HepG2 (cell line): ENCODE data around the gene TOP3B. TPM values are rescaled to one million over a fixed set of nuclear protein-coding genes. Genes with fewer than 3 reads are reported as not detected.
A peak's percentile ranks its signal among the peaks of the same experiment; 100 is the strongest.

Source experiments
- ARID2 ChIP-seq: sonication (generic); formaldehyde crosslinking; IDR thresholded peaks from 2 replicates; pipeline ENCODE4 v1.8.1; 2022; ENCODE audit warnings: mild to moderate bottlenecking, missing genetic modification reagents, borderline replicate concordance
- CCAR2 ChIP-seq: fragments of 200-400 bp; formaldehyde crosslinking; optimal IDR thresholded peaks from 2 replicates; pipeline ENCODE3; 2018; ENCODE audit warnings: low read depth, mild to moderate bottlenecking, low read length, moderate library complexity
- MAF1 ChIP-seq: sonication (generic); formaldehyde crosslinking; IDR thresholded peaks from 2 replicates; pipeline ENCODE4 v1.5.0; 2020; ENCODE audit warnings: missing genetic modification reagents, borderline replicate concordance
- MAFK ChIP-seq, 2 experiments: IDR thresholded peaks in 1 of 2; conservative IDR thresholded peaks in 1 of 2; 2 replicates each; pipeline ENCODE4 v1.6.1; 2011; ENCODE audit warnings: improper control_type of control experiment in 2 of 2, low read length in 2 of 2
- MBD4 ChIP-seq: IDR thresholded peaks from 2 replicates; pipeline ENCODE4 v1.6.1; 2012; ENCODE audit warnings: low read length, inconsistent platforms, borderline replicate concordance
- RORA ChIP-seq: sonication (generic); formaldehyde crosslinking; IDR thresholded peaks from 2 replicates; pipeline ENCODE4 v1.5.0; 2020; ENCODE audit warnings: mild to moderate bottlenecking, missing genetic modification reagents, moderate library complexity
- RXRB ChIP-seq: IDR thresholded peaks from 2 replicates; pipeline ENCODE4 v1.6.1; 2016; ENCODE audit warnings: borderline replicate concordance, missing genetic modification reagents, missing compliant biosample characterization
- SRSF4 ChIP-seq: fragments of 200-400 bp; formaldehyde crosslinking; IDR thresholded peaks from one replicate; pipeline ENCODE4 v1.6.1; 2018; ENCODE audit warnings: mild to moderate bottlenecking, low read depth, low read length, moderate library complexity; ENCODE audit not compliant: poor library complexity, severe bottlenecking
- SRSF9 ChIP-seq: fragments of 200-400 bp; formaldehyde crosslinking; IDR thresholded peaks from 2 replicates; pipeline ENCODE4 v1.6.1; 2018; ENCODE audit warnings: borderline replicate concordance, mild to moderate bottlenecking, low read depth, low read length; ENCODE audit not compliant: insufficient read depth, poor library complexity, severe bottlenecking
- ZC3H13 ChIP-seq: sonication (generic); formaldehyde crosslinking; IDR thresholded peaks from 2 replicates; pipeline ENCODE4 v1.8.1; 2023; ENCODE audit warnings: mild to moderate bottlenecking, missing genetic modification reagents, moderate library complexity
- ZFP41 ChIP-seq: sonication (generic); formaldehyde crosslinking; IDR thresholded peaks from 2 replicates; pipeline ENCODE4 v1.4.0; 2020; ENCODE audit warnings: mild to moderate bottlenecking, missing genetic modification reagents, borderline replicate concordance
- ZNF225 ChIP-seq: sonication (generic); formaldehyde crosslinking; IDR thresholded peaks from 2 replicates; pipeline ENCODE4 v1.4.0; 2020; ENCODE audit warnings: mild to moderate bottlenecking, missing genetic modification reagents
- ZNF256 ChIP-seq: sonication (generic); formaldehyde crosslinking; conservative IDR thresholded peaks from 2 replicates; pipeline ENCODE4 v1.4.0; 2020; ENCODE audit warnings: missing genetic modification reagents
- ZNF30 ChIP-seq: sonication (generic); formaldehyde crosslinking; IDR thresholded peaks from 2 replicates; pipeline ENCODE4 v1.5.0; 2020; ENCODE audit warnings: mild to moderate bottlenecking, missing genetic modification reagents
- ZNF333 ChIP-seq: sonication (generic); formaldehyde crosslinking; IDR thresholded peaks from 2 replicates; pipeline ENCODE4 v1.4.0; 2020; ENCODE audit warnings: mild to moderate bottlenecking, missing genetic modification reagents, borderline replicate concordance
- ZNF607 ChIP-seq: sonication (generic); formaldehyde crosslinking; IDR thresholded peaks from 2 replicates; pipeline ENCODE4 v1.5.1; 2020; ENCODE audit warnings: missing genetic modification reagents, mild to moderate bottlenecking, borderline replicate concordance
- ZNF773 ChIP-seq: sonication (generic); formaldehyde crosslinking; IDR thresholded peaks from 2 replicates; pipeline ENCODE4 v1.4.0; 2020; ENCODE audit warnings: missing genetic modification reagents, borderline replicate concordance
- polyA plus RNA-seq, 8 experiments: library from polyadenylated mRNA; depleted of rRNA in 3 of 8; stranded (reverse) in 7 of 8; unstranded in 1 of 8; fragments of >200 nt; fragmentation: Illumina TruSeq in 4 of 8; extraction: Trizol in 4 of 8; gene quantifications; 2 replicates each; pipeline versions ENCODE4 v1.2.1 to v1.2.3, GENCODE V29; 2011 to 2016; ENCODE audit warnings: low read depth in 4 of 8, missing spikeins in 1 of 8, mixed read lengths in 1 of 8; ENCODE audit not compliant: insufficient read depth in 1 of 8
- total RNA-seq, 5 experiments: library from RNA; depleted of rRNA; stranded (reverse); fragments of >200 nt; fragmentation: Illumina TruSeq; extraction: Trizol; gene quantifications; 2 replicates each; pipeline ENCODE4 v1.2.3, GENCODE V29; 2016; ENCODE audit warnings: low read depth in 1 of 5
- TF ChIP-seq, protein P1 (sequence below): sonication (generic); formaldehyde crosslinking; IDR thresholded peaks from 2 replicates; pipeline ENCODE4 v1.5.0; 2020; ENCODE audit warnings: mild to moderate bottlenecking, missing genetic modification reagents
- TF ChIP-seq, protein P2 (sequence below): sonication (generic); formaldehyde crosslinking; IDR thresholded peaks from 2 replicates; pipeline ENCODE4 v1.4.0; 2020; ENCODE audit warnings: missing genetic modification reagents, borderline replicate concordance
- TF ChIP-seq, protein P3 (sequence below): sonication (generic); formaldehyde crosslinking; IDR thresholded peaks from 2 replicates; pipeline ENCODE4 v1.5.1; 2020; ENCODE audit warnings: missing genetic modification reagents, mild to moderate bottlenecking, borderline replicate concordance
- TF ChIP-seq, protein P4 (sequence below): sonication (generic); formaldehyde crosslinking; IDR thresholded peaks from 2 replicates; pipeline ENCODE4 v1.4.0; 2020; ENCODE audit warnings: missing genetic modification reagents, mild to moderate bottlenecking, borderline replicate concordance
- TF ChIP-seq, protein P5 (sequence below): IDR thresholded peaks from 2 replicates; pipeline ENCODE4 v1.6.1; 2016; ENCODE audit warnings: control low read depth

TOP3B gene
- total and polyA plus RNA-seq, 2 of the 13 experiments (the other 11 are each of a cell fraction or from before 2014, with no cell fraction given), result 28.5 to 29.7 TPM

DNA sequence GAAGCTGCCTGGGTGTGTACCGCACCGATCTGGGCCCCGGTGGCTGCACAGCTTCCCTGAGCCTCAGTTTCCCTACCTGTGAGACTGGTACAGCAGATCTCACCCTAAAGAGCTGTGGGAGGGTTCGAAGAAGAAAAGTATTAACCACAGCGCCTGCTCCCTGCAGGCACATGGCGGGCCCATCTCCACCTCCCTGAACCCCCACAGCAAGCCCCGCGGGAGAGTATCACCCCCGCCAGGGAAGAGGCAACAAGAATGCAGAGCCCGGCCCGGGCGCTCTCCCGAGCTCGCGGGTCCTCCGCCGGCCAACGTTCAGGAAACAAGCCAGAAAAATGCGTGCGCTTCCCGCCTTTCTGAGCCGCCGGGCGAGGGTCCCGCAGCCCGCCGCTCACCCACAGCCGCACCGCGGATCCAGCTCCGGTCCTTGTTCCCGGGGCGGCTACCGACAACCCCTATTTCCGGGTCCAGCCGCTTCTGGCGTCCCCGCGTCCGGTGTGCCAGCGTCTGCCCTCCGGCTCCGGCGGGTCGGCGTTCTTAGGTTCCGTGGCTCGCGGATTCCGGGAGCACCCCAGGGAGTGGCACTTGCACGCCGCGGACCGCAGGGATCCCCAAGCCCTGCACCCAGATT is at the start of gene TOP3B (continued):
- TF ChIP-seq ARID2 (CRISPR knock-in tag) (peak; percentile 26; the same call in 1 of the 2 replicates), ZNF30 (CRISPR knock-in tag) (no peak), SRSF9 (no peak), ZNF773 (CRISPR knock-in tag) (0 out of 2 replicates have a peak, but pooled peaks have one; percentile 64), SRSF4 (no peak), RXRB (CRISPR knock-in tag) (peak; percentile 85), ZFP41 (CRISPR knock-in tag) (no peak), MAFK (conservative IDR thresholded peaks at IDR 0.05 in 1 of 2, IDR thresholded peaks at IDR 0.05 in 1 of 2; ENCODE audit: low read length in 2 of 2) (no peak), ZNF607 (CRISPR knock-in tag) (0 out of 2 replicates have a peak, but pooled peaks have one; percentile 45), ZNF333 (CRISPR knock-in tag) (peak; percentile 72; the same call in 1 of the 2 replicates), ZNF225 (CRISPR knock-in tag) (peak; percentile 84; the same call in 1 of the 2 replicates), MAF1 (CRISPR knock-in tag) (peak; percentile 92; the same call in 1 of the 2 replicates), MBD4 (no peak), ZC3H13 (CRISPR knock-in tag) (peak; percentile 66; the same call in 1 of the 2 replicates), ZNF256 (CRISPR knock-in tag) (peak; percentile 92), CCAR2 (peak; percentile 90), RORA (CRISPR knock-in tag) (0 out of 2 replicates have a peak, but pooled peaks have one; percentile 37)
- TF ChIP-seq, protein P1, sequence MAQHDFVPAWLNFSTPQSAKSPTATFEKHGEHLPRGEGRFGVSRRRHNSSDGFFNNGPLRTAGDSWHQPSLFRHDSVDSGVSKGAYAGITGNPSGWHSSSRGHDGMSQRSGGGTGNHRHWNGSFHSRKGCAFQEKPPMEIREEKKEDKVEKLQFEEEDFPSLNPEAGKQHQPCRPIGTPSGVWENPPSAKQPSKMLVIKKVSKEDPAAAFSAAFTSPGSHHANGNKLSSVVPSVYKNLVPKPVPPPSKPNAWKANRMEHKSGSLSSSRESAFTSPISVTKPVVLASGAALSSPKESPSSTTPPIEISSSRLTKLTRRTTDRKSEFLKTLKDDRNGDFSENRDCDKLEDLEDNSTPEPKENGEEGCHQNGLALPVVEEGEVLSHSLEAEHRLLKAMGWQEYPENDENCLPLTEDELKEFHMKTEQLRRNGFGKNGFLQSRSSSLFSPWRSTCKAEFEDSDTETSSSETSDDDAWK, result no peak
- TF ChIP-seq, protein P2, sequence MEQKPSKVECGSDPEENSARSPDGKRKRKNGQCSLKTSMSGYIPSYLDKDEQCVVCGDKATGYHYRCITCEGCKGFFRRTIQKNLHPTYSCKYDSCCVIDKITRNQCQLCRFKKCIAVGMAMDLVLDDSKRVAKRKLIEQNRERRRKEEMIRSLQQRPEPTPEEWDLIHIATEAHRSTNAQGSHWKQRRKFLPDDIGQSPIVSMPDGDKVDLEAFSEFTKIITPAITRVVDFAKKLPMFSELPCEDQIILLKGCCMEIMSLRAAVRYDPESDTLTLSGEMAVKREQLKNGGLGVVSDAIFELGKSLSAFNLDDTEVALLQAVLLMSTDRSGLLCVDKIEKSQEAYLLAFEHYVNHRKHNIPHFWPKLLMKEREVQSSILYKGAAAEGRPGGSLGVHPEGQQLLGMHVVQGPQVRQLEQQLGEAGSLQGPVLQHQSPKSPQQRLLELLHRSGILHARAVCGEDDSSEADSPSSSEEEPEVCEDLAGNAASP (CRISPR knock-in tag), result peak; percentile 90
- TF ChIP-seq, protein P3, sequence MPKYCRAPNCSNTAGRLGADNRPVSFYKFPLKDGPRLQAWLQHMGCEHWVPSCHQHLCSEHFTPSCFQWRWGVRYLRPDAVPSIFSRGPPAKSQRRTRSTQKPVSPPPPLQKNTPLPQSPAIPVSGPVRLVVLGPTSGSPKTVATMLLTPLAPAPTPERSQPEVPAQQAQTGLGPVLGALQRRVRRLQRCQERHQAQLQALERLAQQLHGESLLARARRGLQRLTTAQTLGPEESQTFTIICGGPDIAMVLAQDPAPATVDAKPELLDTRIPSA, result no peak
- TF ChIP-seq, protein P4, sequence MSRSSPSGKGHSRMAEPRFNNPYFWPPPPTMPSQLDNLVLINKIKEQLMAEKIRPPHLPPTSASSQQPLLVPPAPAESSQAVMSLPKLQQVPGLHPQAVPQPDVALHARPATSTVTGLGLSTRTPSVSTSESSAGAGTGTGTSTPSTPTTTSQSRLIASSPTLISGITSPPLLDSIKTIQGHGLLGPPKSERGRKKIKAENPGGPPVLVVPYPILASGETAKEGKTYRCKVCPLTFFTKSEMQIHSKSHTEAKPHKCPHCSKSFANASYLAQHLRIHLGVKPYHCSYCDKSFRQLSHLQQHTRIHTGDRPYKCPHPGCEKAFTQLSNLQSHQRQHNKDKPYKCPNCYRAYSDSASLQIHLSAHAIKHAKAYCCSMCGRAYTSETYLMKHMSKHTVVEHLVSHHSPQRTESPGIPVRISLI, result peak; percentile 73
- TF ChIP-seq, protein P5, sequence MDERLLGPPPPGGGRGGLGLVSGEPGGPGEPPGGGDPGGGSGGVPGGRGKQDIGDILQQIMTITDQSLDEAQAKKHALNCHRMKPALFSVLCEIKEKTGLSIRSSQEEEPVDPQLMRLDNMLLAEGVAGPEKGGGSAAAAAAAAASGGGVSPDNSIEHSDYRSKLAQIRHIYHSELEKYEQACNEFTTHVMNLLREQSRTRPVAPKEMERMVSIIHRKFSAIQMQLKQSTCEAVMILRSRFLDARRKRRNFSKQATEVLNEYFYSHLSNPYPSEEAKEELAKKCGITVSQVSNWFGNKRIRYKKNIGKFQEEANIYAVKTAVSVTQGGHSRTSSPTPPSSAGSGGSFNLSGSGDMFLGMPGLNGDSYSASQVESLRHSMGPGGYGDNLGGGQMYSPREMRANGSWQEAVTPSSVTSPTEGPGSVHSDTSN (CRISPR knock-in tag), result no peak
